KMS-11 (cell line): Measurements from ENCODE around the gene CFDP1.
"Not testable (repeated sequence)": the region's sequence is repeated elsewhere in the genome, so short reads cannot be mapped to it uniquely, and the experiment has no call there.

Experiments
- H2AFZ ChIP-seq: fragments of 200-600 bp; sonication (generic); 2 replicates; pipeline ENCODE4 v1.6.1; 2016; ENCODE audit warnings: antibody characterized with exemption, mixed run types, low read depth
- H3K27ac ChIP-seq: fragments of 200-600 bp; sonication (generic); 2 replicates; pipeline ENCODE4 v1.6.1; 2016; ENCODE audit warnings: mild to moderate bottlenecking, mixed run types
- H3K27me3 ChIP-seq: fragments of 200-600 bp; sonication (generic); 2 replicates; pipeline ENCODE4 v1.6.1; 2017; ENCODE audit warnings: mild to moderate bottlenecking, low read depth, mixed run types, moderate library complexity; ENCODE audit not compliant: insufficient read depth
- H3K36me3 ChIP-seq: fragments of 200-600 bp; sonication (generic); 2 replicates; pipeline ENCODE4 v1.6.1; 2017; ENCODE audit warnings: mild to moderate bottlenecking, mixed run types; ENCODE audit not compliant: insufficient read depth
- H3K4me1 ChIP-seq: fragments of 200-600 bp; sonication (generic); 2 replicates; pipeline ENCODE4 v1.6.1; 2016; ENCODE audit warnings: mild to moderate bottlenecking, low read depth, mixed run types; ENCODE audit not compliant: poor library complexity, severe bottlenecking
- H3K4me2 ChIP-seq: fragments of 200-600 bp; sonication (generic); 2 replicates; pipeline ENCODE4 v1.7.0; 2016; ENCODE audit warnings: mild to moderate bottlenecking, mixed run types
- H3K4me3 ChIP-seq: fragments of 200-600 bp; sonication (generic); IDR thresholded peaks from 2 replicates; pipeline ENCODE4 v1.6.1; 2017; ENCODE audit warnings: low read depth, low read length, mixed read lengths; ENCODE audit not compliant: insufficient read depth
- H3K79me2 ChIP-seq: fragments of 200-600 bp; sonication (generic); 2 replicates; pipeline ENCODE4 v1.6.1; 2016; ENCODE audit warnings: low read depth, mixed run types; ENCODE audit not compliant: insufficient read depth
- H3K9ac ChIP-seq: fragments of 200-600 bp; sonication (generic); 2 replicates; pipeline ENCODE4 v1.6.1; 2016; ENCODE audit warnings: mild to moderate bottlenecking, mixed run types
- H4K20me1 ChIP-seq: fragments of 200-600 bp; sonication (generic); 2 replicates; pipeline ENCODE4 v1.6.1; 2016; ENCODE audit warnings: mild to moderate bottlenecking, mixed run types; ENCODE audit not compliant: insufficient read depth
- CTCF ChIP-seq: fragments of 200-600 bp; sonication (generic); conservative IDR thresholded peaks from 2 replicates; pipeline ENCODE4 v1.6.1; 2017; ENCODE audit warnings: low read depth, mild to moderate bottlenecking, antibody characterized with exemption, low read length, moderate library complexity, mixed read lengths

Gene CFDP1

GRCh38 chr16:75457485-75458021, 24.2 kb upstream of the CFDP1 start:
- H4K20me1 ChIP-seq = no peaks in the 10 kb centered on the region
- no peak overlapping the region for H2AFZ ChIP-seq
- peaks cover 40% of the 10 kb centered on the region for H3K79me2 ChIP-seq
- no peak overlapping the region for H3K9ac ChIP-seq
- no peaks in the 10 kb centered on the region for H3K36me3 ChIP-seq
- no peak for TF ChIP-seq CTCF
- no peak overlapping the region for H3K4me3 ChIP-seq
- H3K27ac ChIP-seq = no peak overlapping the region
- no peak overlapping the region for H3K4me2 ChIP-seq
- peaks cover 7% of the 10 kb centered on the region for H3K4me1 ChIP-seq
- H3K27me3 ChIP-seq = no peaks in the 10 kb centered on the region

- Histone ChIP-seq H3K4me3 (no peak overlapping the region), H3K4me1 (peaks cover 2% of the 10 kb centered on the region), H4K20me1 (no peaks in the 10 kb centered on the region), H3K27me3 (no peaks in the 10 kb centered on the region), H3K36me3 (no peaks in the 10 kb centered on the region), H3K79me2 (peaks cover 34% of the 10 kb centered on the region), H2AFZ (no peak overlapping the region), H3K9ac (no peak overlapping the region), H3K4me2 (no peak overlapping the region), H3K27ac (no peak overlapping the region)
- TF ChIP-seq CTCF = no peak
Observed at GRCh38 chr16:75456971-75457370, 23.7 kb upstream of the CFDP1 start.

- peaks cover 29% of the 10 kb centered on the region for H3K79me2 ChIP-seq
- H3K9ac ChIP-seq, H3K4me3 ChIP-seq, H3K4me2 ChIP-seq, H3K27me3 ChIP-seq, H4K20me1 ChIP-seq, H2AFZ ChIP-seq, H3K27ac ChIP-seq, H3K4me1 ChIP-seq, H3K36me3 ChIP-seq: not testable (repeated sequence)
Observed at GRCh38 chr16:75456486-75456885, 23.2 kb upstream of the CFDP1 start.

- TF ChIP-seq CTCF = no peak
- H3K27ac ChIP-seq = no peak overlapping the region
- no peak overlapping the region for H3K9ac ChIP-seq
- H3K36me3 ChIP-seq = no peaks in the 10 kb centered on the region
- no peak overlapping the region for H3K4me3 ChIP-seq
- no peaks in the 10 kb centered on the region for H3K4me1 ChIP-seq
- no peak overlapping the region for H3K4me2 ChIP-seq
- no peaks in the 10 kb centered on the region for H3K27me3 ChIP-seq
- H3K79me2 ChIP-seq = peaks cover 24% of the 10 kb centered on the region
- H4K20me1 ChIP-seq = no peaks in the 10 kb centered on the region
- H2AFZ ChIP-seq = no peak overlapping the region
Observed at GRCh38 chr16:75455677-75456076, 22.4 kb upstream of the CFDP1 start.

- no peak for TF ChIP-seq CTCF
- Histone ChIP-seq H3K4me3 (no peak overlapping the region), H3K9ac (no peak overlapping the region), H3K27ac (no peak overlapping the region), H3K36me3 (no peaks in the 10 kb centered on the region), H3K4me1 (no peaks in the 10 kb centered on the region), H3K27me3 (no peaks in the 10 kb centered on the region), H3K79me2 (no peaks in the 10 kb centered on the region; the same call in 1 of the 2 replicates), H3K4me2 (no peak overlapping the region), H2AFZ (no peak overlapping the region), H4K20me1 (no peaks in the 10 kb centered on the region)
Observed at GRCh38 chr16:75452464-75453190, 19.3 kb upstream of the CFDP1 start.
